HepG2 (cell line): Measurements from ENCODE around the gene DDC. TPM values are rescaled to one million over a fixed set of nuclear protein-coding genes. Genes with fewer than 3 reads are reported as not detected.

Experiments
- ARHGAP35 ChIP-seq: sonication (generic); formaldehyde crosslinking; IDR thresholded peaks from 2 replicates; pipeline ENCODE4 v1.9.0; 2022; ENCODE audit warnings: mild to moderate bottlenecking, inconsistent platforms, moderate library complexity, missing genetic modification reagents, borderline replicate concordance
- CCAR2 ChIP-seq: fragments of 200-400 bp; formaldehyde crosslinking; optimal IDR thresholded peaks from 2 replicates; pipeline ENCODE3; 2018; ENCODE audit warnings: low read depth, mild to moderate bottlenecking, low read length, moderate library complexity
- EZH2 ChIP-seq: conservative IDR thresholded peaks from 2 replicates; pipeline ENCODE4 v1.6.1; 2012; ENCODE audit warnings: mild to moderate bottlenecking, low read depth, low read length, moderate library complexity
- FOXA1 ChIP-seq, 2 experiments: fragments of 450-650 bp in 1 of 2; sonication (generic) in 1 of 2; formaldehyde crosslinking in 1 of 2; IDR thresholded peaks; 2 replicates each; pipeline versions ENCODE4 v1.4.0 to v1.6.1; 2016 to 2020; ENCODE audit warnings: missing genetic modification reagents in 1 of 2
- GZF1 ChIP-seq: sonication (generic); formaldehyde crosslinking; IDR thresholded peaks from 2 replicates; pipeline ENCODE4 v1.5.1; 2020; ENCODE audit warnings: mild to moderate bottlenecking, missing genetic modification reagents
- IRX3 ChIP-seq: sonication (generic); formaldehyde crosslinking; IDR thresholded peaks from 2 replicates; pipeline ENCODE4 v1.8.1; 2023; ENCODE audit warnings: mild to moderate bottlenecking, low read depth, missing genetic modification reagents, borderline replicate concordance
- JUN ChIP-seq: sonication (generic); formaldehyde crosslinking; IDR thresholded peaks from 2 replicates; pipeline ENCODE4 v1.4.0; 2020; ENCODE audit warnings: mild to moderate bottlenecking, missing genetic modification reagents
- KLF9 ChIP-seq: IDR thresholded peaks from 2 replicates; pipeline ENCODE4 v1.6.1; 2016; ENCODE audit warnings: low read depth
- MXD1 ChIP-seq: sonication (generic); formaldehyde crosslinking; IDR thresholded peaks from 2 replicates; pipeline ENCODE4 v1.4.0; 2020; ENCODE audit warnings: mild to moderate bottlenecking, missing genetic modification reagents
- MXI1 ChIP-seq: IDR thresholded peaks from 3 replicates; pipeline ENCODE4 v1.6.1; 2012; ENCODE audit warnings: low read depth, low read length, inconsistent platforms, borderline replicate concordance
- NFE2L1 ChIP-seq: sonication (generic); formaldehyde crosslinking; IDR thresholded peaks from 2 replicates; pipeline ENCODE4 v1.4.0; 2020; ENCODE audit warnings: missing genetic modification reagents, mild to moderate bottlenecking, borderline replicate concordance
- NR2F2 ChIP-seq: IDR thresholded peaks from 2 replicates; pipeline ENCODE4 v1.6.1; 2012; ENCODE audit warnings: low read depth, inconsistent platforms, borderline replicate concordance
- PAWR ChIP-seq: sonication (generic); formaldehyde crosslinking; IDR thresholded peaks from 2 replicates; pipeline ENCODE4 v1.4.0; 2020; ENCODE audit warnings: missing genetic modification reagents, mild to moderate bottlenecking, borderline replicate concordance
- PCBP1 ChIP-seq: fragments of 200-400 bp; formaldehyde crosslinking; IDR thresholded peaks from 2 replicates; pipeline ENCODE4 v1.6.1; 2017; ENCODE audit warnings: mild to moderate bottlenecking, low read depth, low read length, borderline replicate concordance
- PTBP1 ChIP-seq: fragments of 200-400 bp; formaldehyde crosslinking; IDR thresholded peaks from 2 replicates; pipeline ENCODE4 v1.6.1; 2018; ENCODE audit warnings: low read length, low read depth; ENCODE audit not compliant: poor library complexity, severe bottlenecking
- RAD21 ChIP-seq: fragments of 450-650 bp; formaldehyde crosslinking; IDR thresholded peaks from 2 replicates; pipeline ENCODE4 v1.5.0; 2020; ENCODE audit warnings: mild to moderate bottlenecking
- RCOR2 ChIP-seq: IDR thresholded peaks from 2 replicates; pipeline ENCODE4 v1.6.1; 2016; ENCODE audit warnings: missing biosample characterization, missing genetic modification reagents
- RFX3 ChIP-seq: IDR thresholded peaks from 2 replicates; pipeline ENCODE4 v1.6.1; 2016; ENCODE audit warnings: missing biosample characterization, missing genetic modification reagents
- RFXAP ChIP-seq: sonication (generic); formaldehyde crosslinking; IDR thresholded peaks from 2 replicates; pipeline ENCODE4 v1.4.0; 2020; ENCODE audit warnings: missing genetic modification reagents, borderline replicate concordance
- SIX4 ChIP-seq: sonication (generic); formaldehyde crosslinking; IDR thresholded peaks from 2 replicates; pipeline ENCODE4 v1.4.0; 2020; ENCODE audit warnings: missing genetic modification reagents
- SSRP1 ChIP-seq: IDR thresholded peaks from 2 replicates; pipeline ENCODE4 v1.6.1; 2016; ENCODE audit warnings: control low read depth
- STAT5B ChIP-seq: sonication (generic); formaldehyde crosslinking; IDR thresholded peaks from 2 replicates; pipeline ENCODE4 v1.4.0; 2020; ENCODE audit warnings: missing genetic modification reagents
- TOPORS ChIP-seq: sonication (generic); formaldehyde crosslinking; IDR thresholded peaks from 2 replicates; pipeline ENCODE4 v1.8.0; 2023; ENCODE audit warnings: mild to moderate bottlenecking, missing genetic modification reagents
- ZBTB1 ChIP-seq: sonication (generic); formaldehyde crosslinking; IDR thresholded peaks from 2 replicates; pipeline ENCODE4 v1.4.0; 2020; ENCODE audit warnings: missing genetic modification reagents, borderline replicate concordance
- ZKSCAN1 ChIP-seq: fragments of 150-350 bp; IDR thresholded peaks from 2 replicates; pipeline ENCODE4 v1.6.1; 2014; ENCODE audit warnings: low read length
- ZNF292 ChIP-seq: sonication (generic); formaldehyde crosslinking; IDR thresholded peaks from 2 replicates; pipeline ENCODE4 v1.8.1; 2022; ENCODE audit warnings: mild to moderate bottlenecking, low read depth, missing genetic modification reagents, borderline replicate concordance
- ZNF598 ChIP-seq: sonication (generic); formaldehyde crosslinking; IDR thresholded peaks from 2 replicates; pipeline ENCODE4 v1.5.1; 2020; ENCODE audit warnings: mild to moderate bottlenecking, missing genetic modification reagents, borderline replicate concordance
- ZNF720 ChIP-seq: sonication (generic); formaldehyde crosslinking; IDR thresholded peaks from 2 replicates; pipeline ENCODE4 v1.4.0; 2020; ENCODE audit warnings: missing genetic modification reagents
- ZNF746 ChIP-seq: sonication (generic); formaldehyde crosslinking; IDR thresholded peaks from 2 replicates; pipeline ENCODE4 v1.8.0; 2022; ENCODE audit warnings: mild to moderate bottlenecking, missing genetic modification reagents
- ZNF878 ChIP-seq: sonication (generic); formaldehyde crosslinking; IDR thresholded peaks from 2 replicates; pipeline ENCODE4 v1.8.1; 2023; ENCODE audit warnings: mild to moderate bottlenecking, missing genetic modification reagents, moderate library complexity
- ZNF891 ChIP-seq: sonication (generic); formaldehyde crosslinking; IDR thresholded peaks from 2 replicates; pipeline ENCODE4 v1.5.0; 2020; ENCODE audit warnings: mild to moderate bottlenecking, missing genetic modification reagents
- polyA plus RNA-seq, 8 experiments: library from polyadenylated mRNA; depleted of rRNA in 3 of 8; stranded (reverse) in 7 of 8; unstranded in 1 of 8; fragments of >200 nt; fragmentation: Illumina TruSeq in 4 of 8; extraction: Trizol in 4 of 8; gene quantifications; 2 replicates each; pipeline versions ENCODE4 v1.2.1 to v1.2.3, GENCODE V29; 2011 to 2016; ENCODE audit warnings: low read depth in 4 of 8, missing spikeins in 1 of 8, mixed read lengths in 1 of 8; ENCODE audit not compliant: insufficient read depth in 1 of 8
- total RNA-seq, 5 experiments: library from RNA; depleted of rRNA; stranded (reverse); fragments of >200 nt; fragmentation: Illumina TruSeq; extraction: Trizol; gene quantifications; 2 replicates each; pipeline ENCODE4 v1.2.3, GENCODE V29; 2016; ENCODE audit warnings: low read depth in 1 of 5
- TF ChIP-seq, protein P1 (sequence below): sonication (generic); formaldehyde crosslinking; IDR thresholded peaks from 2 replicates; pipeline ENCODE4 v1.4.0; 2020; ENCODE audit warnings: mild to moderate bottlenecking, missing genetic modification reagents
- TF ChIP-seq, protein P2 (sequence below): sonication (generic); formaldehyde crosslinking; IDR thresholded peaks from 2 replicates; pipeline ENCODE4 v1.5.0; 2020; ENCODE audit warnings: missing genetic modification reagents

Gene DDC
- total and polyA plus RNA-seq, 2 of the 13 experiments (the other 11 are each of a cell fraction or from before 2014, with no cell fraction given) = 11.7 to 93.3 TPM

DNA sequence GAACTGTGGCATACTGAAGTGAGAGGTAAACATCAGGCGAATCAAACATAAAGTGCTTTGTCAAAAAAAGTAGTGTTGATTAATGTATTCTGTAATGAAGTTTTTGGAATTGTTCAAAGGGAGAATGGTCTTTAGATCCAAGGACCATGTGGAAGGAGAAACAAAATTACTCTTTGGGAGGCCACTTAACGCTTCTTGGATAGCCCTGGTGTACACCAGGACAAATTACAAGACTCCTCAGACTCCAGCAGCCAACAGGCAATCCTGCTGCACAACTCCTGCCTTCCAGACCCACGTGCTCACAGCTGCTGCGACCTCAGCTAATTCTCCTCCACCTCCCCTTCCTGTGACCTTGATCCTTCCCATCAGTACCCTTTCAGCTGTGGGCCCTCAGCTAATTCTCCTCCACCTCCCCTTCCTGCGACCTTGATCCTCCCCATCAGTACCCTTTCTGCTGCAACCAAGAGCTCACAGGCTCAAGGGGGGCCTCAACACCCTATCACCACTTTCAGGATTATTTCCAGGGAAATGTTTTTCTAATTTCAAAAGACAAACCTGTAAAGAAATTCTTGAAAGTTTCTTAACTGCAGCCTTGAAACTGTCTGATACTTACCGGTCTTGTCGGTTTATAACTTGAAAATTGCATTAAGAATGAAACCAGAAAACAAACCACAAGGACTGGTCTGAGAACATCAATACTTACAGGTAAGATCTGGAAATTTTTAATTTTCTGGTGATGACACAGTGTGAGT lies 29.7 kb upstream of the DDC start (continued):
- TF ChIP-seq RAD21 (CRISPR knock-in tag) (no peak), KLF9 (CRISPR knock-in tag) (no peak), PTBP1 (no peak), RCOR2 (CRISPR knock-in tag) (no peak), GZF1 (no peak), RFX3 (CRISPR knock-in tag) (no peak), NFE2L1 (CRISPR knock-in tag) (no peak), MXD1 (CRISPR knock-in tag) (no peak), NR2F2 (no peak), EZH2 (no peak), ZNF891 (CRISPR knock-in tag) (no peak), ZNF292 (CRISPR knock-in tag) (no peak; the same call in 1 of the 2 replicates), PAWR (CRISPR knock-in tag) (no peak), ZNF720 (CRISPR knock-in tag) (no peak), ZNF878 (CRISPR knock-in tag) (no peak), ZBTB1 (no peak), SSRP1 (CRISPR knock-in tag) (no peak), RFXAP (CRISPR knock-in tag) (no peak), SIX4 (CRISPR knock-in tag) (no peak), ARHGAP35 (CRISPR knock-in tag) (no peak), FOXA1 (IDR thresholded peaks at IDR 0.05) (no peak), FOXA1 (CRISPR knock-in tag; IDR thresholded peaks at IDR 0.05) (no peak), STAT5B (CRISPR knock-in tag) (no peak), MXI1 (no peak), ZKSCAN1 (no peak), CCAR2 (no peak), ZNF746 (peak; percentile 41; the same call in 1 of the 2 replicates), PCBP1 (no peak), IRX3 (no peak), ZNF598 (CRISPR knock-in tag) (no peak), TOPORS (CRISPR knock-in tag) (no peak), JUN (no peak)
- TF ChIP-seq, protein P1, sequence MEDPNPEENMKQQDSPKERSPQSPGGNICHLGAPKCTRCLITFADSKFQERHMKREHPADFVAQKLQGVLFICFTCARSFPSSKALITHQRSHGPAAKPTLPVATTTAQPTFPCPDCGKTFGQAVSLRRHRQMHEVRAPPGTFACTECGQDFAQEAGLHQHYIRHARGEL (CRISPR knock-in tag) = no peak
- TF ChIP-seq, protein P2, sequence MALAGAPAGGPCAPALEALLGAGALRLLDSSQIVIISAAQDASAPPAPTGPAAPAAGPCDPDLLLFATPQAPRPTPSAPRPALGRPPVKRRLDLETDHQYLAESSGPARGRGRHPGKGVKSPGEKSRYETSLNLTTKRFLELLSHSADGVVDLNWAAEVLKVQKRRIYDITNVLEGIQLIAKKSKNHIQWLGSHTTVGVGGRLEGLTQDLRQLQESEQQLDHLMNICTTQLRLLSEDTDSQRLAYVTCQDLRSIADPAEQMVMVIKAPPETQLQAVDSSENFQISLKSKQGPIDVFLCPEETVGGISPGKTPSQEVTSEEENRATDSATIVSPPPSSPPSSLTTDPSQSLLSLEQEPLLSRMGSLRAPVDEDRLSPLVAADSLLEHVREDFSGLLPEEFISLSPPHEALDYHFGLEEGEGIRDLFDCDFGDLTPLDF (CRISPR knock-in tag) = no peak
